ENCODE measurements around the gene CNTRL. TPM values are rescaled to one million over a fixed set of nuclear protein-coding genes. Genes with fewer than 3 reads are reported as not detected.

Gene CNTRL
- total RNA-seq, 1 donor from 2014 or later = 23.3 TPM

GRCh38 chr9:121198512-121199042 is 123.8 kb downstream of the CNTRL start:
- no peak for DNase-seq (ENCODE audit: low spot score in 2 of 2, unreplicated experiment in 2 of 2)
- TF ChIP-seq CTCF (IDR thresholded peaks at IDR 0.05; ENCODE audit: unreplicated experiment) = no peak
- Mint-ChIP-seq H3K36me3 (no peaks in the 10 kb centered on the region), H3K9me3 (no peaks in the 10 kb centered on the region), H3K27me3 (ENCODE audit: low read depth) (no peaks in the 10 kb centered on the region), H3K4me3 (no peak overlapping the region), H3K27ac (peak overlapping the region; percentile 60), H3K4me1 (peaks cover 70% of the 10 kb centered on the region)

DNA sequence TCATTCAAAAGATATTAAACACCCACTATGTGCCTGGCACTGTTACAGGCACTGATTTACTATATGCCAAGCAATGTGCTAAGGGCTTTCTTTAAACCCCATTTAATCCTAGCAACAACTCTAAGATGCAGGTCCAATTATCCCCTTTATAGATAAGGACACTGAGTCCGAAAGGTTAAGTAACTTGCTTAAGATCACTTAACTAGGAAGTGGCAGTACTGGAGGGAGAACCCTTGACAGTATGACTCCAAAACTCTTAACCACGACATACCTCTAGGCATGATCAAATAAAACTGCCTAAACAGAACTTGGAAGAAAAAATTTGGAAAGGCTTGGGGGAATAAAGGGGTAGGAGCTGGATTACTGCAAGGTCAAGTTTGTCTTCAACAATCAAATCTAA is 125.2 kb downstream of the CNTRL start:
- H3K27me3 Mint-ChIP-seq (ENCODE audit: low read depth) = no peaks in the 10 kb centered on the region
- H3K27ac Mint-ChIP-seq = peak overlapping the region; percentile 95
- no peak for DNase-seq (ENCODE audit: low spot score in 2 of 2, unreplicated experiment in 2 of 2)
- H3K4me3 Mint-ChIP-seq = peak overlapping the region; percentile 91
- no peaks in the 10 kb centered on the region for H3K36me3 Mint-ChIP-seq
- no peaks in the 10 kb centered on the region for H3K9me3 Mint-ChIP-seq
- peaks cover 61% of the 10 kb centered on the region for H3K4me1 Mint-ChIP-seq
- no peak for TF ChIP-seq CTCF (IDR thresholded peaks at IDR 0.05; ENCODE audit: unreplicated experiment)

- Mint-ChIP-seq H3K9me3 (no peaks in the 10 kb centered on the region), H3K4me3 (peak overlapping the region; percentile 91), H3K27me3 (ENCODE audit: low read depth) (no peaks in the 10 kb centered on the region), H3K36me3 (no peaks in the 10 kb centered on the region), H3K4me1 (peaks cover 57% of the 10 kb centered on the region), H3K27ac (peak overlapping the region; percentile 95)
- no peak for DNase-seq (ENCODE audit: low spot score in 2 of 2, unreplicated experiment in 2 of 2)
- TF ChIP-seq CTCF (IDR thresholded peaks at IDR 0.05; ENCODE audit: unreplicated experiment) = no peak
Observed at GRCh38 chr9:121200356-121200755, 125.6 kb downstream of the CNTRL start.

- no peak for TF ChIP-seq CTCF (IDR thresholded peaks at IDR 0.05; ENCODE audit: unreplicated experiment)
Observed at GRCh38 chr9:121201045-121201737, 126.4 kb downstream of the CNTRL start.

GRCh38 chr9:121201738-121202533 is 127.2 kb downstream of the CNTRL start, which contains the start of gene RAB14:
TSS of gene RAB14 (minus strand) at chr9:121201869. CDS start at chr9:121193412, 8,457 bp downstream.
- no peaks in the 10 kb centered on the region for H3K9me3 Mint-ChIP-seq
- H3K27me3 Mint-ChIP-seq (ENCODE audit: low read depth) = peaks cover 1% of the 10 kb centered on the region
- peak; percentile 50 for TF ChIP-seq CTCF (IDR thresholded peaks at IDR 0.05; ENCODE audit: unreplicated experiment)
- H3K4me1 Mint-ChIP-seq = peaks cover 43% of the 10 kb centered on the region
- peak within 1 kb of the TSS; percentile 91 for H3K4me3 Mint-ChIP-seq
- H3K27ac Mint-ChIP-seq = peak within 1 kb of the TSS; percentile 95
- no peaks in the 10 kb centered on the region for H3K36me3 Mint-ChIP-seq
- DNase-seq (ENCODE audit: low spot score in 2 of 2, unreplicated experiment in 2 of 2) = peak; percentile 99 to 100

More at GRCh38 chr9:121201045-121201737, 126.4 kb downstream of the CNTRL start:
- Mint-ChIP-seq H3K4me1 (peaks cover 48% of the 10 kb centered on the region), H3K27me3 (ENCODE audit: low read depth) (no peaks in the 10 kb centered on the region), H3K36me3 (no peaks in the 10 kb centered on the region), H3K27ac (peak overlapping the region; percentile 95), H3K9me3 (no peaks in the 10 kb centered on the region), H3K4me3 (peak overlapping the region; percentile 91)
- DNase-seq (ENCODE audit: low spot score in 2 of 2, unreplicated experiment in 2 of 2) = peak; percentile 25 to 53
